GF-D8 (cell line): ENCODE data around the gene STOM.

Experiments
- DNase-seq: peaks from one replicate; lab custom pipeline; 2025; lab: John Stamatoyannopoulos, UW

The STOM gene

DNA sequence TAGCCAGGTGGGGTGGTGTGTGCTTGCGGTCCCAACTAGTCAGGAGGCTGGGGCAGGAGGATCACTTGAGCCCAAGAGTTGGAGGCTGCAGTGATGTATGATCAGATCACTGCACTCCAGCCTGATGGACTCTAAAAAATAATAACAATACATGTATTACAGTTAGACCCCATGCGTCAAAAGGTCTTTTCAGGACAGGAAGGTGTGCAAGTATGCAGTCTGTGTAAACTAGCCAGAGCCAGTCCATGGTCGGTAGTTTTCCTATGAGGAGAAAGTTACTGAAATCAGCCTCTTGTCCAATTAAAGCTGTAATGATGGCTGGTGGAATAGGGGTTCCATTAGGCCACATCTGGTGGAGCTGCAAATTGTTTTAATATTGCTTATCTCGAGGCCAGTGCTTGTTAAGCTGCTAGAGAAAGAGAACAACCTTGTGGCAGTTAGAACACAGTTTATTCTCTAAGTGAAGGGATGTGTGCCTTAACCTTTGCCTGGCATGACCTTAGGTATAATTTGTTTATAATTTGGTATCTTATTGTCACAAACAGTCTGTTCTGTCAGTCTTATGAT, 1.5 kb upstream of the STOM start:
- no peak for DNase-seq

DNA sequence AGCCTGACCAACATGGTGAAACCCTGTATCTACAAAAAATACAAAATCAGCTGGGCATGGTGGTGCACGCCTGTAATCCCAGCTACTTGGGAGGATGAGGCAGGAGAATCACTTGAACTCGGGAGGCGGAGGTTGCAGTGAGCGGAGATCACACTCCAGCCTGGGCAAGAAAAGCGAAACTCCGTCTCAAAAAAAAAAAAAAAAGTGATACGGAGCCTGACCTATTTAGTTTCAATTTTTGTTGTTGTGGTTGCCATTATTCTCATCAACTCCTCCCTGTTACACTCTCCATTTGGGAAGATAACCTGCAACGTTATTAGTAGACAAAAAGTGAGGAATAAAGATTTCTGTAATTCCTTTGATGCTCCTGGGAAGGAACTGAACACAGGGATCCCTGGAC, 1.3 kb downstream of the STOM start:
- DNase-seq: no peak

DNA sequence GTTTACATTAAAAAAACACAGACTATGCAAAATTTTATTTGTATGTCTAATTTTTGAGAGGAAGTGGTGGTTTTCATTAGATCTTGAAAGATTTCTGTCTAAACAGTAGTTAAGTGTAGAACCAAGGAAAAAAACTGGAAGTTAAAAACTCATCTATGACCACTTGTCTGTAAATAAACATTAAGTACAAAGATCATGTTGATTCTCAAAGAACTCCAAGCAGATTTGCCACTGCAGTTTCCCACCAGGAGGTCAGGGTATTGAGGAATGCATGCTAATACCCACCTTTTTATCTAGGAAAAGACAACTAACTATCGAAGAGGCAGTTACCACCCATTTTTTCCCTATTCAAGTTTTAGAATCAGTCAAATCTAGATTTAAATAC, 1.9 kb downstream of the STOM start:
- DNase-seq: no peak

DNA sequence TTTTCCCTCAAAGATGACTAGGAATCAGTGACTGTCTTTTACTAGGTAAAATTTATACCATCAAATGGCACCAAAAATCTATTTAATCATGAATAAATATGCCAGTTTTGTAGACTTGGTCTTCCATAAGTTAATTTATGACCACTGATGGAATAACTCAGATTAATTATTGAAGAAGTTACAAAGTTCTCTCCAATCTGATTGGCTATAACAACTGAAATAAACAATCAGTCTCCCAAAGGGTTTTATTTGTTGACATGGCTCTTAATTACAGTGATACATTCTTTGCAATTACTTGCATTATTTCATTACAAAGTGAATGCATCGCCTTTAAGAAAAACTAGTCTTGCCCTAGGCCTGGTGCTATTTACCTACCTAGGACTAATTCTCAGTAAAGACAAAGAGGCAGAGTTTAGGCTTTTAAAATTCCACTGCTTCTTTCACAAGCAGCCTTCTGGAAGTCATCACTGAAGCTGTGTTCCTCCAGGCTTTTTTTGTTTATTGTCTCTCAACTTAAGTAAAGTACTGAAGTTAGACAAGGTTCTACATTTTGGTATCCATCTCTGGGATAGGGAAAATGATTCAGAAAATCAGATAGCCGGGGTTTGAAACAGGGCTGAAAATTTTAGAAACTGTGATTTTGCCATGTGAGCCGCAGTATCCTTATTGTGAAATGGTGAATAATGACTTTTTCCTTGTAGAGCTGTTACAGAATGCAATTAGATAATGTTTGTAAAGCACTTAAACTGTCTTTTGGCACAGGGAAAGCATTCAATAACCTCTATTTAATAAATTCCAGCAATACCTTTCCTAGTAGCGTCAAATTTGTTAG, 2.5 kb downstream of the STOM start:
- no peak for DNase-seq

DNA sequence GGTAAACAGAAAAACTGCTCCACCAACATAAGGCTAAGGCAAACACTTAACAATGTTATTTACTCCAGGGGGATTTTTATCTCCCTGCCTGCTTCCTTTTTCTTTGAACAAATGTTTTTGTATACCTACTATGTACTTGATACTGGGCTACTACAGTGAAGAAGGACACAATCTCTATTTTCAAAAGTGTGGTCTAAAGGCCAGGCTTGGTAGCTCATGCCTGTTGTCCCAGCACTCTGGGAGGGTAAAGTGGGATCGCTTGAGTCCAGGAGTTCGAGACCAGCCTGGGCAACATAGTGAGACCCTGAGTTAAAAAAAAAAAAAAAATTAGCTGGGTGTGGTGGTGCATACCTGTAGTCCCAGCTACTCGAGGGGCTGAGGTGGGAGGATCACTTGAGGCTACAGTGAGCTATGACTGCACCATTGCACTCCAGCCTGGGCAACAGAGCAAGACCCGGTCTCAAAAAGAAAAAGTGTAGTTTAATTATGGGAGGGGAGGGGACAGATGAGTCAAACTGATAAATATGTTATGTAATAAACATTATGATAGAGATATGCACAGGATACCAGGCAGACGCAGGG, 3.3 kb downstream of the STOM start:
- DNase-seq: no peak

DNA sequence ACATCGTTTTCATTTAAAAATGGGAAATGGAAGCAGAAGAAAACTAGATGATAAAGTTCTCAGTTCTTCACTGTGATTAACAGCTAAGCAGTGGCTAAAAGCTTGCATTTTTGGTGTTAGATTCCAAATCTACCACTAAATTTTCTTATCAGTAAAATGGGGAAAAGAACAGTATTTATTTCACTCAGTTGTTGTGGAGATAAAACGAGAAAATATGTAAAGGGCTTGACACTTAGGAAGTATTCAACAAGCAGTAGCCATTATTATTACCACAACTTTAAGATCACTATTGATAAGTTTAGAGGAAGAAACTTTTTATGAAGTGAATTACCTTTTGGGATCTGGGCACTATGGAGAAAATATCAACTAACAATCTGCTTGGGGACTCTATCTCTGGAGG, 4.5 kb downstream of the STOM start:
- no peak for DNase-seq

DNA sequence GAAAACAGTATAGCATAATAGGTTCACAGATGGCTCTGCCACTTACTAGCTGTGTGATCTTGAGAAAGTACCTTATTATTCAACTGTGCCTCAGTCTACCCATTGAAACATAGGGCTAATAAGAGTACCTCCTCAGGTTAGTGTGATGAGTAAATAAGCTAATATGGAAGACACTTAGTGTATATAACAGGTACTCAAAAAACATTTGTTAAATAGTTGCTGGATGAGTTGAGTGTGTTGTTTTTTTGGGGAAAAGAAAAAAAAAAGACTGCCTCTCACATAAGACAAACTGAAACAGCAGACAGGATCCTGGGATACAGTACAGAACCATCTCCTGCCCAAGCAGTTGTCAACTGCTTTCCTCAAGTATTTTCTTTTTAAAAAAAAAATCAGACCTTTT, 5.2 kb downstream of the STOM start:
- no peak for DNase-seq

DNA sequence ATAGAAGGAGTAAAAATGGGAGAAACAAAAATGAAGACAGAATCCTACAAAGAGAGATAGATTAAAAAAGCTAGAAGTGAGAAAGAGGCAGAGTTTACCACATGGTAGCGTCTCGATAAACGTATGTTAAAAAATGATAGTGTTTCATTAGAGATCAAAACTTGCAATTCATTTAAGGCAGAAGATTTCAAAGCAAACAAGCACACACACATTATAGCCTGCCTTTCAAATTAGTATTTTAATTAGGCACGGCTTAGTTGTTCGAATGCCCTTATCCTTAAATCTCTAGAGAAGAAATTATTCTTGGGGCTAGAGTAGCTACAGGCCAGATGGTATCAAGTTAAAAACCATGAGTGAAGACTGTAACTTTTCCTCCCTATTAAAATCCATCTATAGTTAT, 6.0 kb downstream of the STOM start:
- no peak for DNase-seq

DNA sequence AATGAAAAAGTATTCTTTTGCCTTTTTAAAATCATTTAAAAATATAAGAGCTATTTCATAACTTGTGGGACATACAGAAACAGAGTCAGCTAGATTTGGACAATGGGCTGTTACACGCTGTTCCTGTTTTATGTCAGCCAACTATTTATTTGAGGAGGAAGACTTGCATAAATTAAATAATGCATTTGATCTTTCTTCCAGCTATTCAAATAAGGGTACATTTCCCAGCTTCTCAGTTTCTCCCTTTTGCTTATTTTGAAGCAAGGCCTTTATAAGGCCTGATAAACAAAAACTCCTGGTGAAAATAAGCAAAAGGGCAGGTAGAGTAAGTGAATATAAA, 6.5 kb downstream of the STOM start:
- no peak for DNase-seq

DNA sequence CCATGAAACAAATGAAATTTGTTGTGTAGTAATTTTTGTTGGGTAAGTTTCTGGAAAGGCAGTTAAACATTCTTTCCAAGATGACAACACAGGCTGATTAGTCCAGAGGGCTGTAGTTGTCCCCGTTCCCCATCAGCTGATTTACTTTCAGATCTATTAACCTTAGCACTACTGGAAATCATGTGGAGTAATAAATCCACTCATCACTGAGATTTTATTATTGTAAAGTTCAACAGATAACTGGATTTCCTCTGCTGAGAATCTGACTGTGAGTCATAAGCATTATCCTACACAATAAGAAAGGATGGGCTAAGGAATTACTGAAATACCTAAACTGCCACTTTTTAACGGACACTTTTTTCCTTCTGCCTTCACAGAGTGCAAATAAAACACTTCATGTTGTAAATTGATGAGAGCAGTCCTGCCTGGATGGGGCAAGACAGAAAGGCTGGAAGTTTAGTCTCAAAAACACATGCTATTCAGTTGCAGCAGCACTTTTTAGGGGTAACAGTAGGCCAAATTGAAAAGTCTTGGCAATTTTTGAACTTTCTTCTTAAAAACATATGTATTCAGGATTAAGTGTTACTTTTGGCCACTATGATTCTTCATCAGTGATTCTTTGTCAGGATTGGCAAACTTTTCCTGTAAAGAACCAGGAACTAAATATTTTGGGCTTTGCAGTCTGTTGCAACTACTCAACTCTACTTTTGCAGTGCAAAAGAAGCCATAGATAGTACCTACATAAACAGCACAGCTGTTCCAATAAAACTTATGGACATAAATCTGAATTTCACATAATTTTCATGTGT, 7.0 kb downstream of the STOM start:
- peak; percentile 30 for DNase-seq

DNA sequence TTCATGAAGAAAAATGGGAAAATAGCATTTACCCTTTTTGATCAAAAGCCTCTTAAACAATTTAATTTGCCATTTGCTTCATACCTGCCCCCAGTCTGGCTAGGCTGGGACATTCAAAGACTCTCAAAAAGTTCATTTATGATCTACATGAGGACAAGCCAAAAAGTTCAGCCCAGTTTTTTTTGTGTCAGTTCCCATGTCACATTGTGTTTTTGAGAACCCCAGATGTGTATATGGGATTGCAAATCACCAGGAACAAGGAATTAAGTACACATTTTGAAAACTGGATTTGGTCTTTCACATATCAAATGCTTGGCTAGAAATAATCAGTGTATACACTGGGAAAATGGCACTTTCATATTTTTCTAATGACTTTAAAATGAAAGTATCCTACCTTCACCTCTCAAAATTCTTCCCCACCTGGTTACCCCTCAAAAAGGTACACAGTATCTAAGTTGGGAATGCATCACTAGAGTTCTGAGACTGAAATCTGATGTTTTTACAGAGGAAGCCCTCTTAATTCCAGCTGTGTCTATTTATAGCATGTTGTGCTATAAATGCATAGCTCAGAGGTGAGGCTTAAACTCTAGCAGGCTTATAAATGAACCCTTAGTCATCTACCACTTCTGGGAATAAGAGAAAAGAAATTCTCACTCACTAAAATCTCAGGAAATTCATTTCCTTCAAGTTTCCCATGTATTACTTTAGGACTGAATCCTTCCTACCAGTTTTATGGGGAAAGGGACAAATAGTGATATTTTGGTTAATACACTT, 9.3 kb downstream of the STOM start:
- DNase-seq: no peak

DNA sequence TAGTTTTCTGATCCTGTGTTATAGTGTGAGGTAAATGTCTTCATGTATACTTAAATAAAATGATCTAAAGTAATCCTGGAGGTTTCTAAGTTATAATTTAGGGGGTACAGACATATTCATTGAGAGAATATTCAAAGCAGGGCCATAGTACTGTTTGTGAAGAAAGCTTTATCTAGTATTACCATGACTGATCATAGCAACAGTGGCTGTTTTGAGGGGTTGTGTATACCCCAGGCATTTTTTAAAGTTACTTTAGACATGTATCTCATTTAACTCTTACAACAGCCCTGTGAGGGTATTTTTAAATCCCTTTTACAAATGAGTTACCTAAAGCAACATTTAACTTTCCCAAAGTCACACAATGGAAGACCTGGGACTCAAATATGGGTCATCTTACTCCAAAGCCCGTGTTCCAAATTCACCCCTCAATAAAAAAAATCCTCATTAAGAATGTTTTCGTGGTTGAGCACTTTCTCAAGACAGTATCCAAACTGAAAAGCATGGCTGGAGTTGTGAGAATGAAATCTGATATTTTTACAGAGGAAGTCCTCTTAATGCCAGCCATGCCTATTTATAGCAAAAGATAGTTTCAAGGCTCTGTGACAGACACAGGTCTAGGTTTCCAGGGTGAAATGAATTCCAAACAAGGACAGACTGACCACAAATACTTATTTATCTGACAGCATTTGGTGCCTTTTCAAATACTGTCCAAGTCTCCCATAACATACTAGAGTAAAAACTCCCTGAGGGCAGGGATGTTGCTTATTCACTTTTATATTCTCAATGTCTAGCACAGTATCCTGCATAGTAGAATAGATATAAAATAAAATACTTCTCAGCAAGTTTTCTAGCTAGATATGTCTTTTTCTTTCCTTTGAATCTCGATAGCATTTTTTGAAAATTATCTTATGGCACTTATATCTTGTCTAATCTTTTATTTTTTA, 10.4 kb downstream of the STOM start:
- no peak for DNase-seq

DNA sequence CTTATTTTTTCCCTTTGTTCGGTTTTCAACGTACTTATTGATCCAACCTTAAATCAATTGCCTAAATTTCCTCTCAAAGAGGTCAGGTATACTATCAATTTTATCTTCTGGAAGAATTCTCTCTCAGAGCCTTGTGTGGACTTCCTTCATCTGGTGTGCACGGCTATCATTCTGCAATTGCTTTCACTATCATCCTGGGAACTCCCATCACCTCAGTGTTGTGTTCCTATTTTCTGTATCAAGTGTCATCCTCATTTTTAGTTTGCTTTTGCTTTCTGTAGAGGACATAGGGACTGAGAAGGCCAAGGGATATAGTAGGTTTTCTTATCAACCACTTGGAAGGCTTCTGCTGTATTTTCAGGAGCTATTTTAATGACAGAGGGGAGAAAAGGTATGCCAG, 11.3 kb downstream of the STOM start:
- DNase-seq: no peak

DNA sequence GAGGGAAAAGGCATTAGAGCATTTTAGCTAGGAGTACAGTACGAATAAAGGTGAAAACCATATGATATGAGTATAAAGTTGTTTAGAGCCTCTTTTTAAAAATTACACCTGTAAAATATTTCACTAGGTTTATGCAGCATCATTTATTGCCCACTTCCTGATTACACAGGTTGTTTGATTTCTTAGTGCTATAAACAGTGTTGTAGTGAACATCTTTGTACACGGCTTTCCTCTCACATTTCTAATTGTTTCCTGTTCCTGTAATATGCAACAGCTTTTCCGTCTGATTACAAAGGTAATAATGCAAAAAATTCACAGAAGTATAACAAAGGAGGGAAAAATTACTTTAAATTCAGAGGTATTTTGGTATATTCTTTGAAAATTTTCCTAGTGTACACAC, 13.0 kb downstream of the STOM start:
- no peak for DNase-seq

DNA sequence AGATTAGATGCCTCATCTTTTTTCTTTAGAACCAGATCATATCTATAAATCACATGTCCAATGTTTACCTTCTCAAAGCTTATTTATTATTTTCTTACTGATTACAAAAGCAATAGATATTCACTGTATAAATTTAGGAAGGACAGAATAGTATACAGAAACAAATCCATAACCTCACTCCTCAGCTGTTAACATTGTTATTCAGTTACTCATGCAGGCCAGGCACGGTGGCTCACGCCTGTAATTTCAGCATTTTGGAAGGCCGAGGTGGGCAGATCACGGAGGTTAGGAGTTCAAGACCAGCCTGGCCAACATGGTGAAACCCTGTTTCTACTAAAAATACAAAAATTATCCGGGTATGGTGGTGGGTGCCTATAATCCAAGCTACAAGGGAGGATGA, 15.3 kb downstream of the STOM start:
- no peak for DNase-seq

DNA sequence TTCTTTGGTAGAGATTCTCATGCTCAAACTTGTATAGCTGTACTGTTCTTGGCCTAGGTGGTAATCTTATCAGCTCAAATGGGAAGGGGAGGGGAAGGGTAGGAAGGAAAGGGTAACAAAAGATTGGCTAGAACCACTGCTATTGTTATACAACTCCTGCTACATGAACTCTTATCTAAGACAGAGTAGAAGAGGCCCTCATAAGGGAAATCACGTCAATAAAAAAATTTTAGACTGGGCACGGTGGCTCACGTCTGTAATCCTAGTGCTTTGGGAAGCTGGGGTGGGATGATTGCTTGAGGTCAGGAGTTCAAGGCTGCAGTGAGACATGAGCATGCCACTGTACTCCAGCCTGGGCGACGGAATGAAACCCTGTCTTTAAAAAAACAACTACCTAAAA, 15.9 kb downstream of the STOM start:
- no peak for DNase-seq

DNA sequence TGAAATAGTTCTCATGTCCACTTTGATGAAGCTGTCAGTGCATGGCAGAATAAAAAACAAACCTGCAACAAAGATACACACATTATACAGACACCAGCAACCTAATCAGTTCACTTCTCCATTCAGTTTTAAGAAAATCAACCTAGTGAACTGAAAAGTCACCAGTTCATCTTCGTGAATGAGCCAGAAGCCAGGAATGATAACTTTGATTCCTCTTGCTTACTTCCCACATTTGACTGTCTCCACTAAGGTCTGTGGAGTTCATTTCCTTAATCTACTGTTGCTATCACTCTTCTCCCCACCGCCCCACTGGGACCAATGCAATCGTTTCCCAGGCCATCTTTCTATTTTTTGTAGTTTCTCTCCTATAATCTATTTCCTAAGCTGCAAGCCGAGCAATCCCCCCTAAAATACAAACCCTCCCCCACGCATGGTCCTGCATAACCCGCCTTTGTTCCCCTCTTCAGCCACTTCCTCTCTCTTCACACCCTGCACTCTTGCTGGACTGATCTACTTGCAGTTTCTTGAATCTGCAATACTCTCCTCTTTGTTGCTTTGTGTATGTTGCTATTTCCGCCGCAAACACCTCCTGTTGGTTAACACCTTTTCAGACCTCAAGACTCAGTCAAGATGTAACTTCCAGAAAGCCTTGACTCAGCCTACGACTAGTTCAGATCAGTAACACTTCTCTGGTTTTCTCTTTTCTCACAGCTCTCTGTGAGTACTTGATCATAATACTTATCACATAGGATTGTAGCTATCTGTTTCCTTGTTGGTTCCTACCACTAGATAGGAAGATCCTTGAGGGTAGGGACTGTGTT, 16.6 kb downstream of the STOM start:
- DNase-seq: no peak

DNA sequence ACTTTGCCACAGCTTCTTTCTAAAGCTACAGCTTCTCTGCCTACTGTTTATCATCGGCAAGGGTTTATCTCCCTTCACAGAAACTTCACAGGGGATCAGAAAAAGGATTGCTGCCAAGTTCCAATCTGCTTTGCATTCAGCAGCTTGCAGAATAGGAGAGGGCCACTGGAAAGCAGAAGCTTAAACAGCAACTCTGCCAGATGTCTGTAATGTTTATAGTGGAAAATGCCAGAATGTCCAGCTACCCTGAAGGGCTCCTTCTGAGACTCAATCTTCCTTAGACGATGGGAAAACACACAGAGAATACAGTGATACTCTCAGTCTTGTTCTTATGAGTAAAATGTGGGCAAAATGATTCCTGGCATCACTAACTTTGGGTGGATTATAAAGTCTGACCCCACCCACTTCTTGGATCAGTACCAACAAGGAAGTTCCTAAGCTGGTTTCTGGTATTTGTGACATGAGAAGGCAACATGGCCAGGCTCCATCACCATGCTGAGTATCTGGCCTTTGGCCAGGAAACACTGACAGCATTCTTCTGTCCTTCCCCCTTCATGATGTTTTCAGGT, 19.0 kb downstream of the STOM start:
- DNase-seq: no peak

DNA sequence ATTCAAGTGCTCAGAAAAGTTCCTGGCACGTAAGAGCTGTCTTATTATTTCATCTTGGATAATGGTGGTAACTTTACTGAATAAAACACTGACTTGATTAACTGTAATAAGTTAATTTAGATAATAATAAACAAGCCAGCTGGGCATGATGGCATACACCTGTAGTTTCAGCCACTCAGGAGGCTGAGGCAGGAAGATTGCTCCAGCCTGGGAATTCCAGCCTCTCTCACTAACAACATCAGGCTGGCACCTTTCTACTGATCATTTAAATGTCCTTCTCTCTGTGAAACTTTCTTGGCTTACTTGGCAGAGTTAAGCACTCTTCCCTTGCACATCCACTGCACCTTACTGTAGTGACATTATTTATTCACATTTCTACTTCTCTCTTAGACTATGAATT, 20.0 kb downstream of the STOM start:
- no peak for DNase-seq

DNA sequence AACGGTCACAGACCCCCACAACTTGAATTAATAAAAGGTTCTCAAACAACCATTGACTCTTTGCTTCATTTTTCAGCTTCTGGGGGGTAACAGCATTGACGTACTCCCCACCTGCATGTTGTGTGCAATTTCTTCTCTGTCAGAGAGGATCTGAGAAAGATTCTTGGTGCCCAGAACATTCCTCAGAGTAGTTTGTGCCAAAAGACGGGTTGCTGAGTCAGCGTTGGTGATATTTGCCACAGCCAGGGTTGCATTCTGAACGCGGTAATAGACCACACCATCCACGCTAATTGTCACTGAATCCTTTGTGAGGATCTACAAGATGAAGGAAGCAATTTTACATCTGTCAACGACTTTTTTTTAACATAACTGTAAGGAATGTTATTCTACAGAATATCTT, 21.0 kb downstream of the STOM start:
- DNase-seq: no peak
